Mesenchymal stem cell (in vitro differentiated cells and primary cell): ENCODE results near the gene SLC13A4.

Experiments used
- DNase-seq: peaks from one replicate; pipeline ENCODE4 v3.0.0-alpha.2; 2013
- H2AFZ ChIP-seq: one replicate; pipeline ENCODE4 v1.6.1; 2013; ENCODE audit warnings: low read depth, mild to moderate bottlenecking, control low read depth, inconsistent platforms, low read length, moderate library complexity
- H2AK5ac ChIP-seq: 2 replicates; pipeline ENCODE4 v1.6.1; 2013; ENCODE audit warnings: low read length, moderate library complexity, mild to moderate bottlenecking, inconsistent platforms; ENCODE audit not compliant: severe bottlenecking
- H2BK120ac ChIP-seq: one replicate; pipeline ENCODE4 v1.6.1; 2013; ENCODE audit warnings: low read depth, mild to moderate bottlenecking, inconsistent platforms, low read length, moderate library complexity
- H2BK12ac ChIP-seq, 2 experiments: one replicate each; pipeline ENCODE4 v1.6.1; 2013; ENCODE audit warnings: inconsistent platforms in 2 of 2, low read length in 2 of 2, mild to moderate bottlenecking in 2 of 2, moderate library complexity in 2 of 2, control low read depth in 1 of 2
- H2BK15ac ChIP-seq: one replicate; pipeline ENCODE4 v1.6.1; 2013; ENCODE audit warnings: mild to moderate bottlenecking, low read depth, inconsistent platforms; ENCODE audit not compliant: poor library complexity, severe bottlenecking
- H2BK5ac ChIP-seq: 2 replicates; pipeline ENCODE4 v1.6.1; 2013; ENCODE audit warnings: low read depth, mild to moderate bottlenecking, low read length, control low read depth, inconsistent platforms; ENCODE audit not compliant: poor library complexity, severe bottlenecking
- H3K14ac ChIP-seq, 2 experiments: one replicate each; pipeline ENCODE4 v1.6.1; 2013; ENCODE audit warnings: inconsistent platforms in 2 of 2, low read length in 2 of 2, control low read depth in 1 of 2, mild to moderate bottlenecking in 1 of 2, moderate library complexity in 1 of 2
- H3K18ac ChIP-seq, 2 experiments: one replicate each; pipeline ENCODE4 v1.6.1; 2013; ENCODE audit warnings: inconsistent platforms in 2 of 2, low read length in 2 of 2, control low read depth in 1 of 2, low read depth in 1 of 2, mild to moderate bottlenecking in 1 of 2
- H3K23ac ChIP-seq, 2 experiments: one replicate each; pipeline ENCODE4 v1.6.1; 2013; ENCODE audit warnings: inconsistent platforms in 2 of 2, low read length in 2 of 2, mild to moderate bottlenecking in 2 of 2, moderate library complexity in 2 of 2, control low read depth in 1 of 2
- H3K27ac ChIP-seq: 2 replicates; pipeline ENCODE4 v1.5.1; 2013; ENCODE audit warnings: mild to moderate bottlenecking, moderate library complexity, low read length, control low read depth, inconsistent platforms; ENCODE audit not compliant: poor library complexity, severe bottlenecking
- H3K27me3 ChIP-seq, 2 experiments: 2 replicates each; pipeline versions ENCODE4 v1.6.1 to v1.7.0; 2013; ENCODE audit warnings: low read length in 2 of 2, mild to moderate bottlenecking in 2 of 2, moderate library complexity in 2 of 2, control low read depth in 1 of 2, inconsistent platforms in 1 of 2; ENCODE audit not compliant: control insufficient read depth in 1 of 2, insufficient read depth in 1 of 2
- H3K36me3 ChIP-seq, 2 experiments: 2 replicates each; pipeline versions ENCODE4 v1.6.1 to v1.7.0; 2013; ENCODE audit warnings: low read length in 2 of 2, control low read depth in 1 of 2, inconsistent platforms in 1 of 2, low read depth in 1 of 2, mild to moderate bottlenecking in 1 of 2; ENCODE audit not compliant: insufficient read depth in 2 of 2, control insufficient read depth in 1 of 2
- H3K4ac ChIP-seq, 2 experiments: one replicate each; pipeline ENCODE4 v1.6.1; 2013; ENCODE audit warnings: inconsistent platforms in 2 of 2, low read length in 2 of 2, mild to moderate bottlenecking in 2 of 2, moderate library complexity in 2 of 2, control low read depth in 1 of 2, low read depth in 1 of 2
- H3K4me1 ChIP-seq: 2 replicates; pipeline ENCODE4 v1.6.1; 2013; ENCODE audit warnings: low read depth, low read length, control low read depth; ENCODE audit not compliant: control insufficient read depth, insufficient read depth
- H3K4me2 ChIP-seq: 2 replicates; pipeline ENCODE4 v1.6.1; 2013; ENCODE audit warnings: low read length, mild to moderate bottlenecking, inconsistent platforms; ENCODE audit not compliant: poor library complexity, severe bottlenecking
- H3K4me3 ChIP-seq, 2 experiments: 2 replicates each; pipeline versions ENCODE4 v1.5.1 to v1.7.0; 2013; ENCODE audit warnings: low read length in 2 of 2, mild to moderate bottlenecking in 2 of 2, control low read depth in 1 of 2, low read depth in 1 of 2; ENCODE audit not compliant: insufficient read depth in 1 of 2
- H3K79me1 ChIP-seq: replicated peaks from 2 replicates; pipeline ENCODE4 v1.6.1; 2013; ENCODE audit warnings: mild to moderate bottlenecking, control low read depth, low read length, inconsistent platforms; ENCODE audit not compliant: poor library complexity, severe bottlenecking
- H3K9ac ChIP-seq: 2 replicates; pipeline ENCODE4 v1.7.0; 2013; ENCODE audit warnings: mild to moderate bottlenecking, low read length, moderate library complexity
- H3K9me3 ChIP-seq: 2 replicates; pipeline ENCODE4 v1.7.0; 2013; ENCODE audit warnings: mild to moderate bottlenecking, low read length; ENCODE audit not compliant: control insufficient read depth
- H4K8ac ChIP-seq: one replicate; pipeline ENCODE4 v1.6.1; 2013; ENCODE audit warnings: inconsistent platforms, mild to moderate bottlenecking, low read length, moderate library complexity
- H4K91ac ChIP-seq: one replicate; pipeline ENCODE4 v1.6.1; 2013; ENCODE audit warnings: mild to moderate bottlenecking, low read length, inconsistent platforms
- WGBS: methylation state at CpG from one replicate; pipeline ENCODE4 v1.1.7; 2013; ENCODE audit warnings: mixed read lengths; 5-methylcytosine and 5-hydroxymethylcytosine counted together

SLC13A4 gene

GRCh38 chr7:135664046-135664589 is 63.9 kb downstream of the SLC13A4 start:
- Histone ChIP-seq H4K8ac (no peak overlapping the region), H3K4me1 (peaks cover 15% of the 10 kb centered on the region), H3K27ac (no peak overlapping the region), H3K79me1 (peaks cover 10% of the 10 kb centered on the region), H3K18ac (no peak overlapping the region), H2AK5ac (no peak overlapping the region), H4K91ac (no peak overlapping the region), H2BK15ac (no peak overlapping the region), H3K36me3 (peaks cover 7 to 12% of the 10 kb centered on the region in 2 experiments), H3K27me3 (no peaks in the 10 kb centered on the region), H2BK120ac (no peak overlapping the region), H3K9me3 (no peaks in the 10 kb centered on the region), H3K14ac (no peak overlapping the region), H3K4me2 (no peak overlapping the region), H2BK5ac (no peak overlapping the region), H2BK12ac (no peak overlapping the region), H3K4me3 (peak overlapping the region in 1 of 2 experiments; percentile 98), H3K4ac (no peak overlapping the region), H3K23ac (no peak overlapping the region), H2AFZ (no peak overlapping the region), H3K9ac (peak overlapping the region; percentile 100)
- DNase-seq = peak; percentile 75
- WGBS = 88% methylated on average over 3 of the region's 3 CpGs

DNA sequence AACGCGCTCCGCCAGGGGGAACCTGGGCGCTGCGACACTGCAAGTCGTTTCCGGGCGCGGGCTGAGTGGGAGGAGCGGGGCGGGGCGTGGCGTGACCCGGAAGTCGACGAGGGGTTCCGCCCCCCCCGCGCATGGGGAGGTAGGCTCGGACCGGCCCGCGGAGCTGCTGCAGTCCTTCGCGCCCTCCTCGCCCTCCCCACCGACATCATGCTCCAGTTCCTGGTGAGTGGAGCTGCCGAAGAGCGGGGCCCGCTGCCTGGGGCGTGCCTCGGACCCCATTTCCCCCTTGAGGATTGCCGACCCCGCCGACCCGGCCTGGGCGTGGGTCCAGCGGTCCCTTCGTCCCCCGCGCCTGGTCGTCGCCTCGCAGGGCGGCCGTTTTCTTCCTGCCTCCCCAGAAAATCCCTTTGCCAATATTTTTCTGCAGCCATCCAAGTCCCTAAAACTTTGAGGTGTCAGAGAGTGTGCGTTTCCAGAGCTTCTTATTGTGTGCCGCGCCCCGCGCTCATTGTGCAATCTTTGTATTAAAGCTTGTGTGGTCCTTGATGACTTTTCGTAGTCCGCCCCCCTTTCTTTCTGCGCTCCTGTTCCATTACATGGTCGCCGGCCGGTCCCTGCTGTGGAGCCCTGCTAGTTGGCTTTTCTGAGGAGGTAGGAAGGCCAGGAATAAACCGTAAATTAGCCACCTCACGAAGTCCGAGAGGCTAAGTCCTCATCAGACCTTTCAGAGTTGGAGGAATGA is 65.4 kb downstream of the SLC13A4 start, which contains the start of gene STMP1:
STMP1 (plus strand) TSS at position 142 of the 742 bp plus-strand sequence.
- Histone ChIP-seq H2BK120ac (peak within 1 kb of the TSS; percentile 94), H3K9ac (peak within 1 kb of the TSS; percentile 100), H3K27me3 (no peaks in the 10 kb centered on the region), H2BK5ac (peak within 1 kb of the TSS; percentile 59), H3K27ac (peak within 1 kb of the TSS; percentile 74), H3K4me2 (peak within 1 kb of the TSS; percentile 53), H3K14ac (peak within 1 kb of the TSS; percentile 70 to 96), H4K8ac (peak within 1 kb of the TSS; percentile 99), H2BK15ac (peak within 1 kb of the TSS; percentile 60), H2BK12ac (peak within 1 kb of the TSS; percentile 25 to 50), H4K91ac (peak within 1 kb of the TSS; percentile 95), H3K4me1 (peaks cover 15% of the 10 kb centered on the region), H3K18ac (peak within 1 kb of the TSS; percentile 94 to 95), H3K36me3 (peaks cover 4 to 8% of the 10 kb centered on the region in 2 experiments), H2AFZ (peak within 1 kb of the TSS; percentile 95), H3K4me3 (peak within 1 kb of the TSS; percentile 95 to 98), H3K9me3 (no peaks in the 10 kb centered on the region), H2AK5ac (peak within 1 kb of the TSS; percentile 33), H3K79me1 (peaks cover 5% of the 10 kb centered on the region), H3K4ac (peak within 1 kb of the TSS; percentile 90 to 96), H3K23ac (peak within 1 kb of the TSS in 1 of 2 experiments; percentile 92)
- DNase-seq = peak; percentile 94
- under 1% methylated on average over 45 of the region's 60 CpGs for WGBS

- H3K23ac ChIP-seq = no peak overlapping the region
Measured at GRCh38 chr7:135662123-135662372, 65.9 kb downstream of the SLC13A4 start.

More at GRCh38 chr7:135662123-135662372, 65.9 kb downstream of the SLC13A4 start:
- peak overlapping the region; percentile 100 for H3K9ac ChIP-seq
- H3K4me3 ChIP-seq = peak overlapping the region; percentile 95 to 98
- H2BK15ac ChIP-seq = peak overlapping the region; percentile 60
- H2BK120ac ChIP-seq = peak overlapping the region; percentile 94
- no peak overlapping the region for H2BK5ac ChIP-seq
- no peaks in the 10 kb centered on the region for H3K9me3 ChIP-seq
- H3K27me3 ChIP-seq = no peaks in the 10 kb centered on the region
- peak overlapping the region in 1 of 2 experiments; percentile 25 for H2BK12ac ChIP-seq
- peak overlapping the region; percentile 95 for H2AFZ ChIP-seq
- 11% methylated on average over 17 of the region's 17 CpGs for WGBS
- H3K18ac ChIP-seq = peak overlapping the region; percentile 25 to 91
- H3K27ac ChIP-seq = peak overlapping the region; percentile 47
- H3K4ac ChIP-seq = peak overlapping the region; percentile 85 to 86
- H4K91ac ChIP-seq = peak overlapping the region; percentile 74
- peak overlapping the region; percentile 98 for H4K8ac ChIP-seq
- DNase-seq = no peak
- H3K4me1 ChIP-seq = peaks cover 15% of the 10 kb centered on the region
- H3K36me3 ChIP-seq = peaks cover 4 to 8% of the 10 kb centered on the region in 2 experiments
- no peak overlapping the region for H3K14ac ChIP-seq
- H2AK5ac ChIP-seq = peak overlapping the region; percentile 33
- H3K4me2 ChIP-seq = peak overlapping the region; percentile 53
- H3K79me1 ChIP-seq = peaks cover 5% of the 10 kb centered on the region
